Cerebellar nuclear complex (tissue), 1 donor: ENCODE data around the gene TMPRSS7.
"Not testable (repeated sequence)": the region's sequence is repeated elsewhere in the genome, so short reads cannot be mapped to it uniquely, and the experiment has no call there.

ENCODE experiments used
- DNase-seq, 2 experiments: peaks; one replicate each; lab custom pipeline; 2025; lab: John Stamatoyannopoulos, UW

TMPRSS7 gene

DNA sequence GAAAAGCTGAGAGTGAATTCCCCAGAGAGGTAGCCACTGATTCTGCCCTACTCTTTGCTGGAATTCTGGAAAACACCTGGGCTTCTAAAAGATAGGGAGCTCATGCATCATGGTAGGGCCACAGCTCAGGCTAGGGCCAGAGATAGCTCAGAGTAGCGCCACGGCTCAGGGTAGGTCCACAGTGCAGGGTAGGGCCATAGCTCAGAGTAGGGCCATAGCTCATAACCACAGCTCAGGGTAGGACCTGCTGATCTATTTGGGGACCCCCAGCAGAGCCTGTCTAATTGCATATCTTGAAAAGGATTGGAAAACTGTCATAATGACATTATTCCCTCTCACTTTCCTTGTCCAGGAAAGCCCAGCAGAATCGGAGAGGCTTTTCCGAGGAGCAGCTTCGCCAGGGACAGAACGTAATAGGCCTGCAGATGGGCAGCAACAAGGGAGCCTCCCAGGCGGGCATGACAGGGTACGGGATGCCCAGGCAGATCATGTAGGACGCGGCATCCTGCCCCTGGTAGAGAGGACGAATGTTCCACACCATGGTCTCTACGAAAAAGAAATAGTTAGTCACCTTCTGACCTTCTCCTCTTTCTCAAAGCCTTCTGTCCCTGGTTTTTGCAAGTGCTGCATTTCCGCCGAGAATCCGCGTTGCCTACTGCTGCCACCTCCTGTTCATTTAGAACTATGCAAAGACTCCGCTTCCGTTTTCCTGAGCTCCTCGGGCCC is 21.3 kb upstream of the TMPRSS7 start:
- peak; percentile 8 to 66 for DNase-seq

DNA sequence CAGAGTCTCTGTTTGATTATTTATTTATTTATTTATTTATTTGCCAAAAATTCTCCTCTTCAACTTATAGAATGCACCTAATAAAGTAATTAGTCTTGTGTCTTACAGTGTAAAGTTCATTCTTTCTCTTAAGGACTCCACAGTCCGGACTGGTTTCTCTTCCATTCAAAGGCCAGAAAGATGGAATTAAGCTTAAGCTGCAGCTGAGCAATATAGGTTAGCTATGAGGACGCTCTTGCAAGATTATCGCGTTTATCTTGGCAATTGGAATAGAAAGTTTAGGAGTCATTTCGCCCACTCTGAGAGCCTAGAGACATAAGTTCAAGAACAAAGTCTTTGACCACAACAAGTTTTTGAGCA is 20.8 kb upstream of the TMPRSS7 start:
- no peak for DNase-seq

- DNase-seq, result no peak
These were observed 17.4 kb upstream of the TMPRSS7 start for GRCh38 chr3:112017091-112017490.

DNA sequence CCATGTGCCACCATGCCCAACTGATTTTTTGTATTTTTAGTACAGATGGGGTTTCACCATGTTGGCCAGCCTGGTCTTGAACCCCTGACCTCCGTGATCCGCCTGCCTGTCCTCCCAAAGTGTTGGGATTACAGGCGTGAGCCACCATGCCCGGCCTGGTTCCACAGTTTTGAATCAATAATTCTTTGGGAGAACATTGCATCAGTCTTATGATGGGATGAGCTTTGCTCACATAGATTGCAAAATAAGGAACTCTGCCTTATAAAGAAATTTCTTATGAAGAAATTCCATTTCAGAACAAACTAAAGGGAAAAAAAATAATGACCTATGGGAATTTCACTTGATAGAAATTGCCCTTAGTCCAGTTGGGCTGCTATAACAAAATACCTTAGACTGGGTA is 15.8 kb upstream of the TMPRSS7 start:
- no peak for DNase-seq

GRCh38 chr3:112019716-112020115 is 14.8 kb upstream of the TMPRSS7 start:
- DNase-seq, result no peak

GRCh38 chr3:112020674-112021085 is 13.9 kb upstream of the TMPRSS7 start:
- no peak for DNase-seq

DNA sequence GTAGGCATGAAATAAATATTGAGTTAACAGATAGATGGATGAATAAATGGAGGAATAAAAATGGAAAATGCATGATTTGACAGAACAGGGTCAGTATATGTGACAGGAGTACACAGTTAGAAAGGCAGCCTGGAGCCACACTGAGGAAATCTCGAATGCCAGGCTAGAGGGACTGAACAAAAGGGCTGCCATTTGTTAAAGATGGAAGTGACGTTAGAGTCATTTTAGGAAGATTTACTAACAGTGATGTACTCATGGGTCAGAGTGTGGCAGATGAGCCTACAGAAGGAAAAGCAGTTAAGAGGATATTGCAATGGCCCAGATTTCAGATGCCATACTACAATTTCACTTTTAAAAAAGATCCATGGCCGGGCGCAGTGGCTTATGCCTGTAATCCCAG is 7.4 kb upstream of the TMPRSS7 start:
- no peak for DNase-seq

- no peak for DNase-seq
These were observed 6.7 kb upstream of the TMPRSS7 start for GRCh38 chr3:112027826-112028225.

DNA sequence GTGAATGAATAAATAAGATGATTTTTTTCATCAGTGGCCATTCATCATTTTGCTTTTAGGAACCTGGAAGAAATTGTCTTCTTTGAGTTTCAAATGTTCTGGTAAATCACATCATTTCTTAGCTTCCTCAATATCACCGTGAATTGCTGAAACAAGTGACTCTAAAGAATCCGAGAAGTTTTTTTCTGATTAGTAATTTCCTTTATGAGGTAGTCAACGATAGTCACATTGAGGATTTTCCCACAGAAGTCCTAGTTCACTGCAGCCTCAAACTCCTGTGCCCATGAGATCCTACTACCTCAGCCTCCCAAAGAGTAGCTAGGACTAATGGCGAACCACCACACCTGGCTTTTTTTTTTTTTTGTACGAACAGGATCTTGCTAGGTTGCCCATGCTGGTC is 3.6 kb upstream of the TMPRSS7 start:
- no peak for DNase-seq

GRCh38 chr3:112032098-112032731 is 2.3 kb upstream of the TMPRSS7 start:
- DNase-seq, result no peak

GRCh38 chr3:112035241-112035640 is 705 bp downstream of the TMPRSS7 start:
- DNase-seq, result no peak

DNA sequence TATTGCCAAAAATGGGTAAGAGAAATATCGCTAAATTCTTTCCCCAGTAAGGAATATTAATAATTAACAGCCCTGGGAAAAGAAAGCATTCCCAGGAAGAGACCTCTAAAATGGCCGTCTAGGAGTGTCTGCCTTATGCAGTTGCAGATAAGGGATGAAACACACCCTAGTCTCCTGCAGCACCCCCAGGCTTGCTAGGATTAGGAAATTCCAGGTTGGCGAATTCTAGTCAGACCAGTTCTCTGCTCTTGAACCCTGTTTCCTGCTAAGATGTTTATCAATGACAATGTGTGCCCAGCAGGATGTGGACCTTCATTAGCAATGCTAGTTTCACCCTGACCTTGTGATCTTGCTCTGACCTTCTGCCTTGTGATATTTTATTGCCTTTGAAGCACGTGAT is 2.7 kb downstream of the TMPRSS7 start:
- not testable (repeated sequence) for DNase-seq

GRCh38 chr3:112038863-112039262 is 4.3 kb downstream of the TMPRSS7 start:
- no peak for DNase-seq

- DNase-seq, result no peak
These were observed 6.8 kb downstream of the TMPRSS7 start for GRCh38 chr3:112041321-112041720.

GRCh38 chr3:112042842-112043280 is 8.3 kb downstream of the TMPRSS7 start:
- DNase-seq, result no peak

GRCh38 chr3:112043621-112044201 is 9.2 kb downstream of the TMPRSS7 start:
- DNase-seq, result peak in 1 of 2 experiments; percentile 3

DNA sequence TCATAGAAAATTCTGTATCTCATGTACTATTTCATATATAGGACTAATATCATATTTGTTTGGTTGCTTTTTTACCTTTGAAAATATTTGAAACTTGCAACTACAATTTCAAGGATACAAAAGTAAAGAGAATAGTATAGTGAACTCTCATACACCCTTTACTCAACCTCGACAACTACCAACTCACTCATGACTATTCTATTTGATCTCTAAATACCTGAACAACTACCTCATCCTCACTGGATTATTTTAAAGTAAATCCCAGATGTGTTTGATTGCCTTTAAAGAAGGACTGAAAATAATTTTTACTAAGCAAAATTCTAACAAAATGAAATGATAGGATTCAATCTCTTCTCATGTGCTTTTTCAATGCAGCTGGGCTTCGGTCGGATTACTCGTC is 12.1 kb downstream of the TMPRSS7 start:
- no peak for DNase-seq

DNA sequence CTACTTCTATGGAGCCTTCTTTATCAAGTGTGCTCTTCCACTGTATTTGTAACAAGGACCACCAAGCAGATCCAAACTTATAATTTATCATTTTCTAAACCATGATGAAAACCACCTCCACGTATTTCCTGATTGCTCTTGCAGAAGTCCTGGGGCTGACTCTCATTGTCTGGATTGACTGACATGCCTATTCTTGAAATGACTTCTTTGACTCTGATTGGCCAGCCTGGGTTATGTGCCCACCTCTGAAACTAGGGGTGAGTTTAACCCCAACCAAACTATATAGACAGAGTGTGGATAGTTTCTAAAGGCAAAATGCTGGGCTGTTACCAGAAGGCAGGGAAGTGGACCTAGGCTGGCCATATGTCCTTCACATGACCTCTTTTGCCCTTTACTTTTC is 12.7 kb downstream of the TMPRSS7 start:
- DNase-seq, result no peak

- DNase-seq, result no peak
These were observed 14.4 kb downstream of the TMPRSS7 start for GRCh38 chr3:112048911-112049310.

DNA sequence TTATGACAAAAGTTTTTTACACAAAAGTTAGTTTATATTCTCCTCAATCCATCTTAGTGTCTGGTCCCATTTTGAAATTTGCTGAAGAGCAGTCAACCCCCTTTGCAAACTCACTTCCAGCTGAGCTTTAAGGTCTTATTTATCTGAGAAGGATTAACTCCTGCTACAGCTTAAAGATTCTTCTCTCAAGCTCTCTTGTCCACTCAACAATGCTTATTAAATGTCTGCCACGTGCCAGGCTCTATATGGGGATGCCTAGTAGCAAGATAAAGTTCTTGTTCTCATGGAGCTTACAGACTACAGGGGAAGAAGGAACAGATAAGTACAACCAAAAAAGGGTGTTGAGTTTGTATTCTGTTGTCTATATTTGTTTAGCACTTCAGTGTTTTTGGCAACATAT is 18.7 kb downstream of the TMPRSS7 start:
- DNase-seq, result no peak

- DNase-seq, result no peak
These were observed 22.0 kb downstream of the TMPRSS7 start for GRCh38 chr3:112056451-112056929.

- DNase-seq, result no peak
These were observed 25.0 kb downstream of the TMPRSS7 start for GRCh38 chr3:112059497-112059896.

DNA sequence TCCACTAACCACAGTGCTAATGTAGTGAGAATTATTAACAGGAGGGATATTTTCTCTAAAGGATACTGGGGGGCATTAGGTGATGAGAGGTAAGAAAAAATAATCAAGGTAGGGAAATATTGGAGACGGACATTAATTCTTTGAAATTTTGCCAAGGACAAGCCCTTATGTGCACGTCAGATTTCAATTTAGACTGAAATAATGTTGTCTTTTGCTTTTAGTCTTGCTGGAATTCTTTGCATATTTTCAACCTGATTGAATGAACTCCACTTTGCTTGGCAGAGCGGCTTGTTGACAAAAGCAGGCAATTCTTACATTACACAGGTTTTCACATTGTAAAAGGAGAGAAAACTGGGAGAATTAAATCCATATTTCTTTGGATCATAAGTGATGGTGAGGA is 26.6 kb downstream of the TMPRSS7 start:
- no peak for DNase-seq
